Measurements from ENCODE around the gene DNAJB12. TPM values are rescaled to one million over a fixed set of nuclear protein-coding genes. Genes with fewer than 3 reads are reported as not detected.
"Not testable (repeated sequence)": the region's sequence is repeated elsewhere in the genome, so short reads cannot be mapped to it uniquely, and the experiment has no call there.

The DNAJB12 gene
- total RNA-seq, 2 donors from 2014 or later: 25.8 to 33.4 TPM

DNA sequence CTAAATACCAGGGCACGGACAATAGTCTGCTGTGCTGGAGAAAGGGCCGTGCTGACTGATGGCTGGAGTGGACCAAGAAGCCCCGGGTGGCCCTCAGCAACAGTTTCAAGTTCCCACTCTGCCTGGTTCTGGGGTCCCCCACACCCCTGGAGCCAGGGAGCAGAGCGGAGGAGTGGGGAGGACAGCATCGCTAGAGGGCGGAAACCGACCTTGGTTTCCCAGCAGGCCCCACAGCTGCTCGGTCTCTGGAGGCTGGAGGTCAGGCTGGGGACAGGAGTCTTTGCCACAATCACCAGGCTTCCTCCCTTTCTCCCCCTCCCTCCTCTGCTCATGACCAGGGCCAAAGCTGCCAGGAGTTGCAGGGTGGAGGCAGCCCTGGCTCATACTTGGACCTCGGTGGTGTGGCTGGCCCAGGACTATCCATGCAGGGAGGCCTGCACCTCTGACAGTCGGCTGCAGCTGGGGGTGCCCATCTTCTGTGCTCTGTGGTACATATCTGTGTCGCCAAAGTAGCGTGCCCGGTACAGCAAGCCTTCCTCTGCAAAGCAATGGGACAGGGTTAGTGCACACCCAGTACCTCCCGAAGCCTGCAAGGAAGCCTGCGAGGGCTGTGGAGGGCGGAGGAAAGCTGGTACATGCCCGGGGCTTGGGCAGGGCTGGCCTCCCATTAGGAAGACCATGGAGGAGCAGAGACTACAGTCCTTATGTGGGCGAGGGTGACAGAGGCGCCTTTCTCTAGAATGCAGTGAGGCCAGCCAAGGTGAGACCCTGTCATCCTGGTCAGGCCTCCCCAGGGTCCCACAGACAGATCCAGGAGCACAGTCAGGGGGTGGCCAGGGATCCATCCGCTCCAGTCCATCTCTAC, 19.1 kb downstream of the DNAJB12 start:
- ATAC-seq: peak; percentile 38 to 45
- peak; percentile 74 for DNase-seq
- intact Hi-C loops (cut with DNase I): loop anchor here (5.0 to 10.0 kb wide), 5 partner anchors 111 to 281 kb away; no protein-coding TSS in a partner anchor

DNA sequence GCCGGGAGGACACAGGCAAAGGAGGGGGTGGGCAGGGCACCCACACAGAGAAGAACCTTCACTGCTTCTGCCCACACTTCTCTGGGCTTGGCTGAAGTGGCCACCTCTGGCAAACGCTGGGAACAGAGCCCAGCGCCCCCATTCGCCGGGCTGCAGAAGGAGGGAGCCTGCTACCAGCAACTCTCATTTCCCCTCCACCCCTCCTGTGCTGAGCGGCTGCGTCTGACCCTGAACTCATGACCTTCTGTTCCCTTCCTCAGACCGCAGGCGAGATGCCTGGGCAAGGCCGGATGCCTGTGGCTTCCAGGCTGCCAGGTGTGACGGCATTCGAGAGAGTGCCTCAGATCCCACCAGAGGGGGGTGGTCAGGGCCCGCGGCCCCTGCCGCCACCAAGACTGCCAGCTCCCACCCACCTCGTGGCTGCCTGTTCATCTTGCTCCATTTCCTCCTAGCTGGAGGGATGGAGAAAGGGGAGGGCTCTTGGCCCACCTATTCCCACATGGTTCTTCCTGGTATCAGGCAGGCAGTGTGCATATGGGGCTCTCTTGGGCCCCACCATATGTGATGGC, 19.8 kb downstream of the DNAJB12 start:
- intact Hi-C loops (cut with DNase I): loop anchor here (5.0 to 10.0 kb wide), 5 partner anchors 110 to 280 kb away; no protein-coding TSS in a partner anchor

DNA sequence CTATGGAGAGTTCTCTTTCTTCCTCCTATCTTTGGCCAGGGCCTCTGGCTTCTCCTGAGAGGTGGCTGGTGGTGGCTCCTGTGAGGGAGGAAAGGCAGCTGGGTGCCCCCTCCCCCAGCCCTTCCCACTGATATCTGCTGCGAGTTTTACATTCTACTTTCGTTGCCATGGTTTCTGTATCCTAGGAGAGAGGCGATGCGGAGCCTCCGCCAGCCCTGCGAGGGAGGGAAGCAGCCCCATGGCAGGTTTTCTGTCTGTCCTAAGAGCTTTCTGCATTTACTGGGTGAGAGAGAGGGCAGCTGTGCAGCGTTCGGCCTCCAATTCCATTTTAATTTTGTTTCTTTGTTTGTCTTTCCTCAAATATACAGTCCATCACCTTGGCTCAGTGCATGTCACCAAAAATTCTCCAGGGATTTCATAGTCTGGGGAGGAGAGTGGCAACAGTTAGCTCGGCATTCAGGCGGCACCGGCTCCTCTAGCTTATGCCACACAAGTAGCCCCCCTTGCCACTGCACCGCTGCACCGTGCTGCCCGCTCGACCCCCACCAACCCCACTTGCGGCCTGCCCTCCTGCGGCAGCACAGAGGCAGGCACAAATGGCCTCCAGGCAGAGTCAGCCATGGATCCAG, 20.4 kb downstream of the DNAJB12 start:
- ATAC-seq (peak in 1 of 2 donors; percentile 1), DNase-seq (no peak)
- intact Hi-C loops (cut with DNase I): loop anchor here (10.0 kb wide), 3 partner anchors 110 to 280 kb away; no protein-coding TSS in a partner anchor

More for the DNA sequence above, 19.8 kb downstream of the DNAJB12 start:
- ATAC-seq (peak; percentile 67 to 72), DNase-seq (peak; percentile 92)

GRCh38 chr10:72333112-72334015, 21.4 kb downstream of the DNAJB12 start:
- no peak for DNase-seq
- no peak for ATAC-seq
- intact Hi-C loops (cut with DNase I): loop anchor here (10.0 kb wide), 3 partner anchors 109 to 279 kb away; no protein-coding TSS in a partner anchor

GRCh38 chr10:72332423-72333111, 22.2 kb downstream of the DNAJB12 start:
- intact Hi-C loops (cut with DNase I): loop anchor here (10.0 kb wide), 3 partner anchors 108 to 278 kb away; no protein-coding TSS in a partner anchor
- ATAC-seq (no peak), DNase-seq (no peak)

DNA sequence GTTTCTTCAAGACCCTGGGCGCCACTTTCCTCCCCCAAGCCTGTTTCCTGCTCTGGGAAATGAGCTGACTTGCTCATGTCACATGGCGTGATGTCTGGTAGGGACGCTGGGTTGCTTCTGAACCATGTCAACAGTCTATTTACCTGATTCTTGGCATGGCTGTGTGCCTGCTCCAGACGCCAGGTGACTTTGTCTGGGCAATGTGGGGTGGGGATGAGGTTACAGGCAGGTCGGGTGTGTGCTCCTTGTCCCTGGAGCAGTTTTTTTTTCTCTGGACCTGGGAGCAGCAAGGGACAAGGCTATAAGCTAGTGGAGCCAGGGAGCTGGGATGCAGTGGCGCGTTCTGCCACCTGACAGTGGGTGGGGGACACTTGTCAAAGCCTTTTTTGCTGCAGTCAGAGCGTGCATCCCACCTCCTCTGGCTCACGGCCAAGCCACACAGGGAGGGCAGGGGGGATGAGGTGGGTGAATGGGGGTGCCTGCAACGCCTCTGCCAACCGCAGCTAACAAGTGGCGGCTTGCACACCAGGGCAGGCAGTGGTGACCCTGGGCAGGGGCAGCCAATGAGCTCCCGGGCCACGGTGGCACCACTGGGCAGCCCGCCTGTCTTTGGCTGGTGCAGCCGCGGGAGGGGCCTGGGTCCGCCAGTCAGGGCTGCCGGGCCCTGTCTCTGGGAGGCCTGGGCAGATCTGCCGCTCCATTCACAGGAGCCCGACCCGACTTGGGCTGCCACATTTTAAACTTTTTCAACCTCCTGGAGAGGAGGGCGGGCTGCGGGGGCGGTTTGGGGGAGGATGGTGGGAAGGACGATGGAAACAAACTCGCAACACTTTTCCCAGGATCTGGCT, 22.9 kb downstream of the DNAJB12 start:
- peak; percentile 62 to 69 for ATAC-seq
- peak; percentile 86 for DNase-seq
- intact Hi-C loops (cut with DNase I): loop anchor here (10.0 kb wide), 3 partner anchors 107 to 277 kb away; no protein-coding TSS in a partner anchor

DNA sequence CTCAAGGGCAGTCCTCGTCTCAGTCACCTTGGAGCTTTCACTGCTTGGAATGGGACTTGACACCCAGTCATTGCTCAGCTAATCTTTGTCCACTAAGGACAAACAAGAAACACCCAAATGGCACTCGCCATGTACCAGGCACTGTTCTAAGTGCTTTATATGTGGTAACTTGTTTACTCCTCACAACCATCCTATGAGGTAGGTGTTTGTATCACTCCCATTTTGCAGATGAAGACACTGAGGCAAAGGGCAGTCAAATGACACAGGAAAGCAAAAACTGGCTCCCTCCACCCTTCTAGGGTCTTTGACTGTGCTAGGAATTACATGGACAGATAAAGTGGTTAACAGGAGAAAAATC, 24.7 kb downstream of the DNAJB12 start:
- DNase-seq: no peak
- no peak for ATAC-seq
- intact Hi-C loops (cut with DNase I): loop anchor here (10.0 kb wide), 3 partner anchors 105 to 275 kb away; no protein-coding TSS in a partner anchor

DNA sequence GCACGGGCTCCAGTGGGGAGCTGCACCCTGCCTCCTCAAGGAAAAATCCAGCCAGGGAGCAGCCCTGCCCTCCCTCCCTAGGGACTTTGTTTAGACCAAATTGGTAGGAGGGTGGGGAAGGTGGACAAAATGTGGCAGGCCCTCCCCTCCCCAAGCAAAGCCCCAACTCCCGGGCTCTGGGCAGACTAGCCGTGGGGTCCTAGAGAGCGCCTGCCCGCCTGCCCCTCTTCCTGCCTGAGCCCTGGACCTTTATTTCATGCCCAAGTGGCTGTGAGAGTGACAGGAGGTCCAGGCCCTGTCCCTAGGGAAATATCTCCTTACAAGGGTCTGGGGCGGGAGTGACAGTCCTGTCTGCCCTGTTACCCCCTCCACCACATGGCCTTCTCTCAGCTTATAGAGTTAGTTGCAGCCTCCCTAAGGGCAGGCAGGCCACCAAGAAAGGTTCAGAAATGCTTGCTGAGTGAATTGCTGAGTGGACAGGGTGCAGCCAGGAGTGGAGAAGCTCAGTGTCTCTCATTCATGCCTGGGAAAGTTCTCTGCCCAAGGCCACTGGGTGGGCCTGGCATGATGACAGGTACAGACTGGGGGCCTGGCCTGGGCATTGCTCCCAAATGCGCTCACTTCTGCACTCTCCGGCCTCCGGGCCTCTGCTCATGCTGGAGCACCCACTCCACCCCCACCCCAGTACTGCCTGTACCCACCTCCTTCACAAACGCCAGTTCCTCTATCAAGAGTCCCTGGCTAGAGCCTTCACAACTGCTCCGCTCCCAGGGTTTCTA, 25.2 kb downstream of the DNAJB12 start:
- DNase-seq: no peak

GRCh38 chr10:72328829-72329204, 25.9 kb downstream of the DNAJB12 start:
- DNase-seq (no peak), ATAC-seq (no peak)
- intact Hi-C loops (cut with DNase I): loop anchor here (5.0 to 10.0 kb wide), 3 partner anchors 54 to 107 kb away; partner anchors contain the start of gene DDIT4 (in 1 of the 2)

More for the DNA sequence above, 25.2 kb downstream of the DNAJB12 start:
- no peak for ATAC-seq
- intact Hi-C loops (cut with DNase I): loop anchor here (5.0 to 10.0 kb wide), 6 partner anchors 55 to 275 kb away; partner anchors contain the start of gene DDIT4 (in 1 of the 2)

DNA sequence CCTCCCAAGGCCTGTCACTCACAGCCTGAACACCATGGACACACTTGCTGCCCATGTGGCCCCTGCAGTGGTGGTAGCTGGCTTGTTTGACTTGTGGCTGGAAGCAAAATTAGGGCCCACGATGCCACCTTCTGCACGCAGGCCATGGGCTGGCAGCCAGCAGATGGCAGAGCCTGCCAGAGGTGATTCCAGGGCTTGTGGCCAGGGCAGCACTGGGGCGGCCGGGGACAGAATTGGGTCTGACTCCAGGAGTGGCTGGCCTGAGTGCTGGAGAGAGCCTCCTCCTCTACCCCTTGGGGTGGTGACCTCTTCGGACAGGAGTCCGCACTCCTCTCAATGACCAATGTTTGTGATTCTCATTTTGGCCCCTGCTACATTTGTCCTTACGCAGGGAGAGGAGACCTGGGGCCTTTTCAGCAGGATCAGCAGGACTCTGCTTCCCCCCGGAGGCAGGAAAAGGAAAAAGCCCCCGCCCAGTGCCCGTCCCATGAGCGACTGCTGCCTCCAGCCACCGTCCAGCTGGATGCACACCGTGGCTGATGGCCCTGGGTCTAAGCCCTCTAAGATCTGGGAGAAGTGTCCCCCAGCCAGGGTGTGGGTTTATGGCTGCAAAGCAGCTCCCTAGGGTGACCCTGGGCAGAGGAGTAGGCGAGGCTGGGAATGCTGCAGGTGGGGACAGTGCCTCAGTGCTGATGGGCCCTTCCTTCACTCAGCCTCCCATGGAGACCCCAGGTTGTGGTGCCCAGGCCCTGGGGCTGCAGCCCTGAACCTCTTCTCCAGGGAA, 26.5 kb downstream of the DNAJB12 start:
- ATAC-seq (peak; percentile 45 to 54), DNase-seq (peak; percentile 78)
- intact Hi-C loops (cut with DNase I): loop anchor here (5.0 to 10.0 kb wide), 3 partner anchors 53 to 106 kb away; partner anchors contain the start of gene DDIT4 (in 1 of the 2)

GRCh38 chr10:72326665-72327603, 27.8 kb downstream of the DNAJB12 start:
- intact Hi-C loops (cut with DNase I): loop anchor here (5.0 to 10.0 kb wide), 3 partner anchors 52 to 105 kb away; partner anchors contain the start of gene DDIT4 (in 1 of the 2)
- not testable (repeated sequence) for DNase-seq, ATAC-seq

GRCh38 chr10:72325243-72326175, 29.2 kb downstream of the DNAJB12 start:
- intact Hi-C loops (cut with DNase I): loop anchor here (5.0 to 10.0 kb wide), 3 partner anchors 51 to 103 kb away; partner anchors contain the start of gene DDIT4 (in 1 of the 2)
- DNase-seq (peak; percentile 86), ATAC-seq (peak; percentile 11 to 52)

DNA sequence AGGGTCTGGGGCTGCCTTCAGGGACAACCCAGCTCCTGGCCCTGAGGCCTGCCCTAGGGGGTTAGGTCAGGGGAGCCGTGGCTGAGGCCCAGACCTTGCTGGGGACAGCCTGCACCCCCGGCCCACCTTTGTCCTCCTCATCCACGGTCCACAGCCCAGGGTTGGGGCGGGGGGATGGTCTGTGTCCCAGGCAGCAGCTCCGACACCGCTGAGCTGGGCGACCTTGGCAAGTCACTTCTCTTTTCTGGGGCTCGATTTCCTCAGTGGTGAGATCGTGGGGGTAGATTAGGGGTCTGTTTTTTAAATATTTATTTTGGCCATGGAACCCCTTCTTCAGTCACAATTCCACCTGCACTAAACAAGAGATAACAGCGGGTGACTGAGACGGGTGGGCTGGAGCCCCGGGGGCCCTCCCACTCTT, 30.9 kb downstream of the DNAJB12 start:
- intact Hi-C loops (cut with DNase I): loop anchor here in 1 of 2 donors (10.0 kb wide), 1 partner anchor 49 kb away; the partner anchor contains the start of gene DDIT4
- no peak for ATAC-seq
- DNase-seq: no peak

Data from left cardiac atrium (tissue), 4 donors.